B cell (primary cell): ENCODE results near the gene OOSP1. TPM values are rescaled to one million over a fixed set of nuclear protein-coding genes. Genes with fewer than 3 reads are reported as not detected.

Source experiments
- ATAC-seq: fragments of 200-7000 bp; cut with Tn5 transposase; one replicate; pipeline ENCODE4 v1.10.0; 2021; ENCODE audit warnings: low read depth, mild to moderate bottlenecking, moderate number of reproducible peaks, moderate library complexity
- CTCF ChIA-PET: fragments of 350-600 bp; sonication (Branson Sonifier 250); formaldehyde crosslinking; loops from one replicate; lab custom pipeline; 2021; ENCODE audit warnings: antibody characterized with exemption, inconsistent platforms; lab: Charles Lee
- POLR2A ChIA-PET: fragments of 350-600 bp; sonication (Branson Sonifier 250); formaldehyde crosslinking; loops from one replicate; lab custom pipeline; 2021; ENCODE audit warnings: antibody characterized with exemption; lab: Charles Lee
- DNase-seq: peaks from one replicate; pipeline ENCODE4 v3.0.0; 2013
- H2AFZ ChIP-seq: 2 replicates; pipeline ENCODE4 v1.6.1; 2012; ENCODE audit warnings: mild to moderate bottlenecking, low read depth, low read length; ENCODE audit not compliant: insufficient read depth, poor library complexity, severe bottlenecking
- H3K27ac ChIP-seq, 2 donors: 1 replicate in 1 of 2; 2 replicates in 1 of 2; pipeline ENCODE4 v1.5.1; 2012 to 2013; ENCODE audit warnings: low read length in 2 of 2, mild to moderate bottlenecking in 2 of 2, moderate library complexity in 1 of 2
- H3K27me3 ChIP-seq, 4 experiments: fragments of 200-600 bp in 1 of 4; sonication (generic) in 1 of 4; replicated peaks in 1 of 4; 1 replicate in 2 of 4; 2 replicates in 2 of 4; pipeline versions ENCODE4 v1.6.1 to v1.7.0; 2013 to 2016; ENCODE audit warnings: low read length in 3 of 4, mild to moderate bottlenecking in 2 of 4, mixed read lengths in 1 of 4, moderate library complexity in 1 of 4; ENCODE audit not compliant: insufficient read depth in 4 of 4, control insufficient read depth in 3 of 4; ENCODE audit errors: control extremely low read depth in 1 of 4
- H3K36me3 ChIP-seq, 2 experiments: replicated peaks in 1 of 2; 1 replicate in 1 of 2; 2 replicates in 1 of 2; pipeline versions ENCODE4 v1.6.1 to v1.7.1; 2013; ENCODE audit warnings: low read length in 1 of 2; ENCODE audit not compliant: insufficient read depth in 2 of 2, control insufficient read depth in 1 of 2; ENCODE audit errors: control extremely low read depth in 1 of 2, extremely low read depth in 1 of 2
- H3K4me1 ChIP-seq, 2 donors: fragments of 200-600 bp in 1 of 2; sonication (generic) in 1 of 2; 1 replicate in 1 of 2; 2 replicates in 1 of 2; pipeline versions ENCODE4 v1.5.1 to v1.6.1; 2013 to 2017; ENCODE audit warnings: low read length in 2 of 2; ENCODE audit not compliant: control insufficient read depth in 2 of 2, insufficient read depth in 2 of 2
- H3K4me2 ChIP-seq: replicated peaks from 2 replicates; pipeline ENCODE3; 2012; ENCODE audit warnings: mild to moderate bottlenecking, low read depth, low read length; ENCODE audit not compliant: poor library complexity, severe bottlenecking
- H3K4me3 ChIP-seq, 5 experiments: fragments of 200-600 bp in 1 of 5; sonication (generic) in 1 of 5; 1 replicate in 3 of 5; 2 replicates in 2 of 5; pipeline versions ENCODE4 v1.5.1 to v1.7.0; 2011 to 2016; ENCODE audit warnings: low read length in 4 of 5, mild to moderate bottlenecking in 4 of 5, low read depth in 2 of 5, control low read depth in 1 of 5, moderate library complexity in 1 of 5; ENCODE audit not compliant: insufficient read depth in 1 of 5; ENCODE audit errors: control extremely low read depth in 1 of 5, extremely low read depth in 1 of 5
- H3K79me2 ChIP-seq: fragments of 200-600 bp; sonication (generic); one replicate; pipeline ENCODE4 v1.6.0; 2016; ENCODE audit warnings: low read length; ENCODE audit not compliant: control insufficient read depth, insufficient read depth
- H3K9ac ChIP-seq: fragments of 200-600 bp; sonication (generic); 2 replicates; pipeline ENCODE4 v1.6.1; 2017; ENCODE audit warnings: mild to moderate bottlenecking, low read length, moderate library complexity
- H3K9me3 ChIP-seq, 3 donors: one replicate each; pipeline versions ENCODE4 v1.6.1 to v1.7.1; 2013; ENCODE audit warnings: low read length in 2 of 3; ENCODE audit not compliant: control insufficient read depth in 2 of 3, insufficient read depth in 1 of 3; ENCODE audit errors: control extremely low read depth in 1 of 3
- H4K20me1 ChIP-seq: 2 replicates; pipeline ENCODE4 v1.6.0; 2012; ENCODE audit warnings: mild to moderate bottlenecking, low read length; ENCODE audit not compliant: insufficient read depth, control insufficient read depth, poor library complexity, severe bottlenecking
- H3K27ac Mint-ChIP-seq: one replicate; pipeline ENCODE4 v1.8.0; 2021; ENCODE audit warnings: mixed read lengths
- H3K27me3 Mint-ChIP-seq: one replicate; pipeline ENCODE4 v1.8.0; 2021; ENCODE audit warnings: mixed read lengths
- H3K4me1 Mint-ChIP-seq: one replicate; pipeline ENCODE4 v1.8.0; 2021; ENCODE audit warnings: mixed read lengths
- H3K4me3 Mint-ChIP-seq: one replicate; pipeline ENCODE4 v1.8.0; 2021; ENCODE audit warnings: mixed read lengths
- H3K9me3 Mint-ChIP-seq: one replicate; pipeline ENCODE4 v1.8.0; 2022; ENCODE audit warnings: mixed read lengths; ENCODE audit not compliant: insufficient read depth
- EZH2 ChIP-seq: IDR thresholded peaks from 2 replicates; pipeline ENCODE4 v1.6.1; 2012; ENCODE audit warnings: borderline replicate concordance, low read depth, mild to moderate bottlenecking, moderate library complexity, low read length; ENCODE audit not compliant: insufficient read depth, poor library complexity, severe bottlenecking
- WGBS: methylation state at CpG from one replicate; pipeline ENCODE4 v1.1.5; 2013; ENCODE audit warnings: missing lambda C conversion rate; ENCODE audit not compliant: insufficient coverage; 5-methylcytosine and 5-hydroxymethylcytosine counted together
- intact Hi-C: fragments of 100-400 bp; cut with micrococcal nuclease; formaldehyde crosslinking; loops from one replicate; pipeline ENCODE4 v1.10.0; 2022
- polyA plus RNA-seq: library from polyadenylated mRNA; depleted of rRNA; stranded (reverse); fragments of >200 nt; gene quantifications from 2 replicates; pipeline ENCODE4 v1.2.3, GENCODE V29; 2012
- total RNA-seq, 2 donors: library from RNA; stranded (reverse); fragments of 120-200 nt in 1 of 2; gene quantifications; 1 replicate in 1 of 2; 2 replicates in 1 of 2; pipeline versions ENCODE4 v1.2.3 to v1.2.4, GENCODE V29; 2013 to 2022
- TF ChIP-seq, protein P1 (sequence below): fragments of 200-600 bp; IDR thresholded peaks from one replicate; pipeline ENCODE4 v1.8.0; 2022; ENCODE audit warnings: antibody characterized with exemption, mild to moderate bottlenecking

The OOSP1 gene
- total and polyA plus RNA-seq, 2 donors (not counting 1 experiment from before 2014, with no cell fraction given) = not detected

GRCh38 chr11:59997800-59998199 is 59.6 kb downstream of the OOSP1 start:
- H3K9me3 Mint-ChIP-seq = no peaks in the 10 kb centered on the region
- H3K27me3 Mint-ChIP-seq = peaks cover 16% of the 10 kb centered on the region
- no peak overlapping the region for H2AFZ ChIP-seq
- H3K4me1 Mint-ChIP-seq = no peaks in the 10 kb centered on the region
- H3K4me3 Mint-ChIP-seq = no peak overlapping the region
- no peak overlapping the region for H3K9ac ChIP-seq
- H4K20me1 ChIP-seq = no peaks in the 10 kb centered on the region
- H3K79me2 ChIP-seq = no peaks in the 10 kb centered on the region
- no peak overlapping the region for H3K27ac ChIP-seq
- H3K27me3 ChIP-seq = no peaks in the 10 kb centered on the region
- DNase-seq = no peak
- H3K27ac Mint-ChIP-seq = no peak overlapping the region
- no peaks in the 10 kb centered on the region for H3K36me3 ChIP-seq
- H3K4me3 ChIP-seq = no peak overlapping the region
- H3K4me2 ChIP-seq = no peak overlapping the region
- intact Hi-C loops = no loop called here
- no peaks in the 10 kb centered on the region for H3K4me1 ChIP-seq
- WGBS = no CpG with 5 or more reads among the region's 2 CpGs
- TF ChIP-seq, protein P1, sequence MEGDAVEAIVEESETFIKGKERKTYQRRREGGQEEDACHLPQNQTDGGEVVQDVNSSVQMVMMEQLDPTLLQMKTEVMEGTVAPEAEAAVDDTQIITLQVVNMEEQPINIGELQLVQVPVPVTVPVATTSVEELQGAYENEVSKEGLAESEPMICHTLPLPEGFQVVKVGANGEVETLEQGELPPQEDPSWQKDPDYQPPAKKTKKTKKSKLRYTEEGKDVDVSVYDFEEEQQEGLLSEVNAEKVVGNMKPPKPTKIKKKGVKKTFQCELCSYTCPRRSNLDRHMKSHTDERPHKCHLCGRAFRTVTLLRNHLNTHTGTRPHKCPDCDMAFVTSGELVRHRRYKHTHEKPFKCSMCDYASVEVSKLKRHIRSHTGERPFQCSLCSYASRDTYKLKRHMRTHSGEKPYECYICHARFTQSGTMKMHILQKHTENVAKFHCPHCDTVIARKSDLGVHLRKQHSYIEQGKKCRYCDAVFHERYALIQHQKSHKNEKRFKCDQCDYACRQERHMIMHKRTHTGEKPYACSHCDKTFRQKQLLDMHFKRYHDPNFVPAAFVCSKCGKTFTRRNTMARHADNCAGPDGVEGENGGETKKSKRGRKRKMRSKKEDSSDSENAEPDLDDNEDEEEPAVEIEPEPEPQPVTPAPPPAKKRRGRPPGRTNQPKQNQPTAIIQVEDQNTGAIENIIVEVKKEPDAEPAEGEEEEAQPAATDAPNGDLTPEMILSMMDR = no peak
- TF ChIP-seq EZH2 = no peak
- POLR2A ChIA-PET = no interaction called here
- no peak for ATAC-seq
- CTCF ChIA-PET = no interaction called here
- H3K9me3 ChIP-seq = no peaks in the 10 kb centered on the region

DNA sequence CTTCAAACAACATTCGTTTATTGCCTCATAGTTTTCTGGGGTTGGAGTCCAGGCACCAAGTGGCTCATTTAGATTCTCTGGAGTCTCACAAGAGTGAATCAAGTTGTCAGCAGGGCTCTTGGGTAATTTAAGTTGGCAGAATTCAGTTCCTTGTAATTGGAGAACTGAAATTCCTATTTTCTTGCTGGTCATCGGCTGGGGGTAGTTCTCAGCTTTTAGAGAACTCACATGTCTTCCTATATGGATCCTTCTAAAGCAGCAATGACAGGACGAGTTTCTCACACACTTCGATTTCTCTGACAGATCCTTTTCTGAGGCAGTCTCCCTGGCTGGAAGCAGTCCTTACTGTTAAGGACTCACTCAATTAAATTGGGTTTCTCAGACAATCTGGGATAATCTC is 61.5 kb downstream of the OOSP1 start:
- no peak overlapping the region for H3K4me3 Mint-ChIP-seq
- no peak for ATAC-seq
- TF ChIP-seq EZH2 = no peak
- no peaks in the 10 kb centered on the region for H3K79me2 ChIP-seq
- no peaks in the 10 kb centered on the region for H3K9me3 Mint-ChIP-seq
- H4K20me1 ChIP-seq = no peaks in the 10 kb centered on the region
- 83% methylated on average over 4 of the region's 4 CpGs for WGBS
- no peak overlapping the region for H3K9ac ChIP-seq
- H3K27me3 ChIP-seq = no peaks in the 10 kb centered on the region
- no peak overlapping the region for H3K27ac Mint-ChIP-seq
- ChIA-PET CTCF (no interaction called here), POLR2A (no interaction called here)
- no peak overlapping the region for H3K27ac ChIP-seq
- no peaks in the 10 kb centered on the region for H3K36me3 ChIP-seq
- no peaks in the 10 kb centered on the region for H3K9me3 ChIP-seq
- H3K4me1 ChIP-seq = no peaks in the 10 kb centered on the region
- H3K4me1 Mint-ChIP-seq = no peaks in the 10 kb centered on the region
- DNase-seq = no peak
- intact Hi-C loops = no loop called here
- H2AFZ ChIP-seq = no peak overlapping the region
- no peak overlapping the region for H3K4me2 ChIP-seq
- peaks cover 9% of the 10 kb centered on the region for H3K27me3 Mint-ChIP-seq
- no peak overlapping the region for H3K4me3 ChIP-seq
